HEK293 (cell line): ENCODE results near the gene ZSCAN12.

Source experiments
- EGR2 ChIP-seq: fragments of 450-650 bp; formaldehyde crosslinking; IDR thresholded peaks from 2 replicates; pipeline ENCODE4 v1.5.1; 2016; ENCODE audit warnings: low read depth, missing biosample characterization, missing genetic modification characterization
- GLIS2 ChIP-seq: fragments of 450-650 bp; formaldehyde crosslinking; IDR thresholded peaks from 2 replicates; pipeline ENCODE4 v1.5.1; 2016; ENCODE audit warnings: missing biosample characterization, missing genetic modification characterization
- KLF9 ChIP-seq: fragments of 450-650 bp; formaldehyde crosslinking; IDR thresholded peaks from 2 replicates; pipeline ENCODE4 v1.5.1; 2016; ENCODE audit warnings: missing biosample characterization, missing genetic modification characterization, low read depth
- PRDM2 ChIP-seq: fragments of 450-650 bp; formaldehyde crosslinking; IDR thresholded peaks from 2 replicates; pipeline ENCODE4 v1.5.1; 2016; ENCODE audit warnings: missing biosample characterization, missing genetic modification characterization, borderline replicate concordance
- REST ChIP-seq: fragments of 450-650 bp; formaldehyde crosslinking; IDR thresholded peaks from 2 replicates; pipeline ENCODE4 v1.5.1; 2016; ENCODE audit warnings: missing biosample characterization, missing genetic modification characterization
- ZBTB10 ChIP-seq: fragments of 450-650 bp; formaldehyde crosslinking; IDR thresholded peaks from 2 replicates; pipeline ENCODE4 v1.5.1; 2016; ENCODE audit warnings: missing biosample characterization, missing genetic modification characterization
- ZEB2 ChIP-seq: fragments of 450-650 bp; formaldehyde crosslinking; IDR thresholded peaks from 2 replicates; pipeline ENCODE4 v1.5.1; 2016; ENCODE audit warnings: missing biosample characterization, missing genetic modification characterization
- ZNF10 ChIP-seq: fragments of 450-650 bp; formaldehyde crosslinking; IDR thresholded peaks from 2 replicates; pipeline ENCODE4 v1.5.1; 2017; ENCODE audit warnings: missing biosample characterization, missing genetic modification characterization
- ZNF175 ChIP-seq: fragments of 450-650 bp; formaldehyde crosslinking; IDR thresholded peaks from 2 replicates; pipeline ENCODE4 v1.5.1; 2016; ENCODE audit warnings: missing biosample characterization, missing genetic modification characterization
- ZNF18 ChIP-seq: fragments of 450-650 bp; formaldehyde crosslinking; IDR thresholded peaks from 2 replicates; pipeline ENCODE4 v1.5.1; 2016; ENCODE audit warnings: missing biosample characterization, missing genetic modification characterization
- ZNF214 ChIP-seq: fragments of 450-650 bp; formaldehyde crosslinking; IDR thresholded peaks from 2 replicates; pipeline ENCODE4 v1.5.1; 2017; ENCODE audit warnings: missing biosample characterization, mild to moderate bottlenecking, missing genetic modification characterization, borderline replicate concordance
- ZNF248 ChIP-seq: fragments of 450-650 bp; formaldehyde crosslinking; IDR thresholded peaks from 2 replicates; pipeline ENCODE4 v1.5.1; 2017; ENCODE audit warnings: missing biosample characterization, missing genetic modification characterization
- ZNF266 ChIP-seq: fragments of 450-650 bp; formaldehyde crosslinking; IDR thresholded peaks from 2 replicates; pipeline ENCODE4 v1.5.1; 2016; ENCODE audit warnings: missing biosample characterization, missing genetic modification characterization, low read depth
- ZNF292 ChIP-seq: fragments of 450-650 bp; formaldehyde crosslinking; IDR thresholded peaks from 2 replicates; pipeline ENCODE4 v1.5.1; 2016; ENCODE audit warnings: low read depth, missing biosample characterization, missing genetic modification characterization, borderline replicate concordance
- ZNF366 ChIP-seq: fragments of 450-650 bp; formaldehyde crosslinking; conservative IDR thresholded peaks from 2 replicates; pipeline ENCODE4 v1.5.1; 2016; ENCODE audit warnings: missing biosample characterization, missing genetic modification characterization
- ZNF426 ChIP-seq: fragments of 450-650 bp; formaldehyde crosslinking; IDR thresholded peaks from 2 replicates; pipeline ENCODE4 v1.5.1; 2017; ENCODE audit warnings: missing biosample characterization, missing genetic modification characterization, mild to moderate bottlenecking, inconsistent platforms, moderate library complexity
- ZNF433 ChIP-seq: fragments of 450-650 bp; formaldehyde crosslinking; IDR thresholded peaks from 2 replicates; pipeline ENCODE4 v1.5.1; 2016; ENCODE audit warnings: missing biosample characterization, missing genetic modification characterization, low read depth
- ZNF473 ChIP-seq: fragments of 450-650 bp; formaldehyde crosslinking; IDR thresholded peaks from 2 replicates; pipeline ENCODE4 v1.5.1; 2017; ENCODE audit warnings: missing biosample characterization, missing genetic modification characterization
- ZNF488 ChIP-seq: fragments of 450-650 bp; formaldehyde crosslinking; IDR thresholded peaks from 2 replicates; pipeline ENCODE4 v1.5.1; 2016; ENCODE audit warnings: missing biosample characterization, missing genetic modification characterization
- ZNF558 ChIP-seq: fragments of 450-650 bp; formaldehyde crosslinking; IDR thresholded peaks from 2 replicates; pipeline ENCODE4 v1.5.1; 2016; ENCODE audit warnings: missing biosample characterization, missing genetic modification characterization
- ZNF692 ChIP-seq: fragments of 450-650 bp; formaldehyde crosslinking; IDR thresholded peaks from 2 replicates; pipeline ENCODE4 v1.5.1; 2016; ENCODE audit warnings: missing biosample characterization, missing genetic modification characterization
- ZNF747 ChIP-seq: fragments of 450-650 bp; formaldehyde crosslinking; IDR thresholded peaks from 2 replicates; pipeline ENCODE4 v1.5.1; 2016; ENCODE audit warnings: missing biosample characterization, missing genetic modification characterization

Gene ZSCAN12

GRCh38 chr6:28399350-28400121 is at the start of gene ZSCAN12 (continued):
- TF ChIP-seq ZBTB10 (tag by site-specific recombination) (peak; percentile 98), ZNF248 (tag by site-specific recombination) (no peak), EGR2 (tag by site-specific recombination) (peak; percentile 71), ZNF18 (tag by site-specific recombination) (no peak), ZNF366 (tag by site-specific recombination) (peak; percentile 32; the same call in 1 of the 2 replicates), GLIS2 (tag by site-specific recombination) (peak; percentile 98), ZEB2 (tag by site-specific recombination) (peak; percentile 81), ZNF433 (tag by site-specific recombination) (no peak), ZNF426 (tag by site-specific recombination) (no peak), REST (tag by site-specific recombination) (no peak; the same call in 1 of the 2 replicates), ZNF692 (peak; percentile 79), PRDM2 (tag by site-specific recombination) (0 out of 2 replicates have a peak, but pooled peaks have one; percentile 43), ZNF10 (peak; percentile 58; the same call in 1 of the 2 replicates), ZNF558 (peak; percentile 67; the same call in 1 of the 2 replicates), ZNF214 (no peak), ZNF175 (tag by site-specific recombination) (no peak), ZNF747 (tag by site-specific recombination) (no peak), KLF9 (0 out of 2 replicates have a peak, but pooled peaks have one; percentile 40), ZNF266 (tag by site-specific recombination) (no peak), ZNF488 (tag by site-specific recombination) (no peak), ZNF473 (tag by site-specific recombination) (no peak), ZNF292 (tag by site-specific recombination) (no peak)
